GM19324 (cell line): ENCODE data around the gene TRAPPC5.
A peak's percentile ranks its signal among the peaks of the same experiment; 100 is the strongest.

Experiments
- ATAC-seq: cut with Tn5 transposase; IDR thresholded peaks from one replicate; pipeline ENCODE4 v1.9.1; 2021; ENCODE audit warnings: mild to moderate bottlenecking, moderate library complexity; ENCODE audit not compliant: unreplicated experiment, low FRiP score

Gene TRAPPC5

DNA sequence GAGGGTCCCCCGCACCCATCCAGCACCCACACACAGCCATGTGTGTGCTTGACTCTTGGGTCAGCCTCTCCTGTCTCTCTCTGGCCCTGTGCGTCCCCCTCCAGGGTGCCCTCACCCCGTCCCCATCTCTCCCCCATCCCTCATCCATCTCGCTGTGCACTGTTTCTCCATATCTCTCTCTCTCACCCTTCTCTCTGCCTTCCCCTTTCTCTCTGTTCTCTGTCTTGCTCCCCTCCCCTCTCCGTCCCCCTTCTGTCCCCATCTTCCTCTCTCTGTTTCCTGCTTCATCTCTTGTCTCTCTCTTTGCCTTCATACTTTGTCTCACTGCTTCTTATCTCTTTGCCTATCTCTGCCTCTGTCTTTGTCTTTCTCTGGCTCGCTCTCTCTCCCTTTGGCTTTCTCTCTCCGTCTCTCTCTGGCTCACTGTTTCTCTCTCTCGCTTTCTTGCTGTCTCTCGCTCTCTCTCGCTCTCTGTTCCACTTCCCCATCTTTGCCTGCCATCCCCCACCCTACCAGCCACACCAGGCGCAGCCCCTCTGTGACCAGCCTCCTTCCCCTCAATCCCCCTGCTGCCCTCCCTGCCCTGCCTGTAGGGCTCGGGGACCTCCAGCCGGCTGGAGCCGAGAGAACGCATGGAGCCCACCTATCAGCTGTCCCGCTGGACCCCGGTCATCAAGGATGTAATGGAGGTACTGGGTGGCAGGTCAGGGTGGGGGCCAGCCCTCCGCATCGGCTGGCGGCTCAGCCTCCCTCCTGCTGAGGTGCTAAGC, 34.8 kb upstream of the TRAPPC5 start:
- no peak for ATAC-seq

DNA sequence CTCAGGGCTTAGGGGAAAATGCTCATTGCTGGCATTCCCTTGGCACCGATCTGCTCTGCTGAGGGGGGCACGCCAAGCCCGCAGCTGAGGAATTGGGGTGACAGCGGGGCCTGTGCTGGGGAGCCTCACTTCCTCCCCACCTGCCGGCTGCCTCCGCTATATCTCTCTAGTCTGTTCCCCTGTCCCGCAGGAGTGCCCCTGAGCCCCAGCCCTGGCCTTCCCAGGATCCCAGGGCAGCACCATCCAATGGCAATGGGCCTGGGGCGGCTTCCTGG, 34.3 kb upstream of the TRAPPC5 start:
- ATAC-seq, result no peak

DNA sequence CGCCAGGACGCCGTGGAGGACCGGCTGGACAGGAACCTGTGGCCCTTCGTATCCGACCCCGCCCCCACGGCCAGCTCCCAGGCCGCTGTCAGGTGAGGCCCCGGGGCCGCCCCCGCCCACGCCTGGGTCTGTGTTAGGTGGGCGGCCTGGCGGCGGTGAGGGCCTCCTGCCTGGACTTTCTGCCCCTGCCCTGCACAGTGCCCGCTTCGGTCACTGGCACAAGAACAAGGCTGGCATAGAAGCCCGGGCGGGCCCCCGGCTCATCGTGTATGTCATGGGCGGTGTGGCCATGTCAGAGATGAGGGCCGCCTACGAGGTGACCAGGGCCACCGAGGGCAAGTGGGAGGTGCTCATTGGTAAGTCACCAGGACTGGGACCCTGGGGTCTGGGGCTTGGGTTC, 33.5 kb upstream of the TRAPPC5 start:
- ATAC-seq, result no peak

DNA sequence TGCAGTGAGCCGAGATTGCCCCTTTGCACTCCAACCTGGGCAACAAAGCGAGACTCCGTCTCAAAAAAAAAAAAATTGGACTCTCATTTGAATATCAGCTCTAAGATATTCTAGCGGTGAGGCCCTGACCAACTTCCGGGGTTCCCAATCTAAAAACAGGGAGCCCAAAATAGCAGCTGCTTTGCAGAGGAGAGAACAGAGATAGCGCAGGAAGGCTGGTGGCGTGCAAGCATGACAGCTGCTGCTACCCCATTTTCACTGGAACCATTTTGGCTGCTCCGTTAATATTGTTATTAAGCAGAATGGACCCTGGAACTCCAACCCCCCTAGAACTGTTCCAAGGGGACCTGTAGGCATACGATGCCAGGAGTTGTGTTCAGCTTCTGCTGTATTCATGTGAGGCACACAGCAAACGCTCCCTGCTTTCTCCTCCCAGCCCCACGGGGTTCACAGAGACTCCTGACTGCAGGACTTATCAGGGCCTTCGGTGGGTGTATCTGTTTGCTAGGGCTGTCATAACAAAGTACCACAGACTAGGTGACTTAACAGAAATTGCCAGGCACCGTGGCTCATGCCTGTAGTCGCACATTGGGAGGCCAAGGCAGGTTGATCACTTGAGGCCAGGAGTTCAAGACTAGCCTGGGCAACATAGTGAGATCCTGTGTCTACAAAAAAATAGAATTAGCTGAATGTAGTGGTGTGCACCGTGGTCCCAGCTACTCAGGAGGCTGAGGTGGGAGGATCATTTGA, 32.2 kb upstream of the TRAPPC5 start:
- ATAC-seq, result no peak

DNA sequence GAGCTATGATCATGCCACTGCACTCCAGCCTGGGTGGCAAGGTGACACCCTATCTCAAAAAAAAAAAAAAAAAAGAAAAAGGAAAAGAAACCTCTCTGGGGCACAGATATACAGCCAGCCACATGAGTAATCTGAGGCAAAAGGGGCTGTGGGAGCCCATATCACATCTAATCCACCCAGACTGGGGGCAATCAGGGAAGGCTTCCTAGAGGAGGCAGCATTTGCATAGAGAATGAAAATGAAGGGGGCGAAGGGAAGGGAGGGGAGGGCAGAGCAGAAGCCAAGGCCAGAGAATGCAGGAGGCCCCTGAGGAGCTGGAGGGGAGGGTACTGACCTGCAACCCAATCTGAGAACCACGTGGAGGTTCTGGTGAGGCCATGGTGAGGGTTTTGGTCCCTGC, 30.5 kb upstream of the TRAPPC5 start:
- no peak for ATAC-seq

DNA sequence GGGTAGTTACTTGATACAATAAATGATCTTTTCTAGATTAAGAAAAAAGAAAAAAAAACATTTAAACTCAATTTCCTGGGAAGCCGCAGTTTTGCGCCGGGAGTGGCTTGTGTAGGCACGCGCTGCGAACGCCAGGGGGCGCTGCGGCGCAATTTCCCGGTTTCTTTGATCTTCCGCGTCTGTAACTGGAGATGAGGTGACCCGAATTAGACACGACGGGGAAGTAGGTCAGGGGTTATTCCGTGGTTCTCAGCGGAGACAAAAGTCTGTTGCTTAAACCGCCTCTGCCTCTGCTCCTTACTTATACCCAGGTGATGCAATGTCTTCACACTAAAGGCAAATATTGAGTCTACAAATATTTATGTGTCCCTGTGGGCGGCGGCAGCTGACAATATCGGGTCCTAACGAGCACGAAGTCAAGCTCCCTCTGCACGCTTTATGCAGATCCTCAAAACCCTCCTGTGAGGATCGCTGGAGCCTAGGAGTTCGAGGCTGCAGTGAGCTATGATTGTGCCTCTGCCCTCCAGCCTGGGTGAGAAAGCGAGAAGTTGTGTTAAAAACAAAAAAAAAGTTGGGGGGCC, 28.5 kb upstream of the TRAPPC5 start:
- peak; percentile 56 for ATAC-seq

DNA sequence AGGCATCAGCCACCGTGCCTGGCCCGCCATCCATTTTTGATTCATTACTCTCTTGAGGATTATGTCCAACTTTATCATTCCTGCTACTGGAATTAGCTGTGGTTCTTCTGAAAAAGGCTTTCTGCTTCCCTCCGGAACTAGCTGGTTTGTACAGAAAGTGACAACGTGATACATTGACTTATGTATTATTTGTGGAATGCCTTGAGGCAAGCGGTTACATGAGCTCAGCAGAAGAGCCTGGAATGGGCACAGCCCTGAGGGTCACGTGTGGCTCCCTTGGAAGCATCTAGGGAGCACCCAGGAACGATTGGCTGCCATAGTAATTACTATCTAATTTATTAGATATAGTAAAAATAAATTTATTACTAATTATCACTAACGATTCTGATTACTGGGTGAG, 26.2 kb upstream of the TRAPPC5 start:
- ATAC-seq, result no peak

DNA sequence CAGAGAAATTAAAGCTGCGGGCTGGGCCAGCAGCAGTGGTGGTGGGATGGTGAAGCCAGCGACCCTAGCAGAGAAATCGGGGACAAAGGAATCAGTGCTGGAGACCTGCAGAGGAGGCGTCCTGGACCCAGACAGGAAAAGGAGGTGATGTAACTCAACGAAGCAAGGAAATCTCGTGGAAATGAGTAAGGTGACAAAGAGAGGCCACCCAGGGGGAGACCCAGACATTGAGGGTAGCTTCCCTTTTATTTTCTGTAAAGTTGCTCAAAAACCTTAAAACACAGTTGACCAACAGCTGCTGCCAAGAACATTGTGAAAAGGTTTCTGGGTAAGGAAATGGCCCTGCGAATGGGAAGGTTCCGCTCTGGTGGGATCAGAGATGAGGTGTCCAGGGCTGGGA, 25.1 kb upstream of the TRAPPC5 start:
- ATAC-seq, result no peak

DNA sequence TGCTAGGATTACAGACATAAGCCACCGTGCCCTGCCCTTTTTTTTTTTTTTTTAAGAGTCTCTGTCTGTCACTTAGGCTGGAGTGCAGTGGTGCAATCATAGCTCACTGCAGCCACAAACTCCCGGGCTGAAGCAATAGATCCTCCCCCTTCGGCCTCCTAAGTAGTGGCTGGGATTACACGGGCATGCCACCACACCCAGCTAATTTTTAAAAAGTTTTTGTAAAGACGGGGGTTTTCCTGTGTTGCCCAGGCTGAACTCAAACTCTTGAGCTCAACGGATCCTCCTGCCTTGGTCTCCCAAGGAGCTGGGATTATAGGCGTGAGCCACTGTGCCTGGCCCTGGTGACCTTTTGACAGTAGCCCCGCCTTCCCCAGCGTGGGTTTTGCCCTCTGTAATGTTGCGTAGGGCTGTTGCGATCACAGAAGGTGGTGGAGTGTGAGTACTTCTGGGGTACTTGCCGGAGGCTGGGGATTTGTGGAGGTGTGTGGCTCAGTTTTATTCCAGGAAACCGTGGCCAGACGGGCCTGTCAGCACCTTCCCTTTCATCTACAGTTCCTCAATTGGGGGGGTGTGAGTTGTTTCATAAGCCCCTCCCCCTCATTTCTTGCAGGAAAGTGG, 23.4 kb upstream of the TRAPPC5 start:
- ATAC-seq, result no peak

DNA sequence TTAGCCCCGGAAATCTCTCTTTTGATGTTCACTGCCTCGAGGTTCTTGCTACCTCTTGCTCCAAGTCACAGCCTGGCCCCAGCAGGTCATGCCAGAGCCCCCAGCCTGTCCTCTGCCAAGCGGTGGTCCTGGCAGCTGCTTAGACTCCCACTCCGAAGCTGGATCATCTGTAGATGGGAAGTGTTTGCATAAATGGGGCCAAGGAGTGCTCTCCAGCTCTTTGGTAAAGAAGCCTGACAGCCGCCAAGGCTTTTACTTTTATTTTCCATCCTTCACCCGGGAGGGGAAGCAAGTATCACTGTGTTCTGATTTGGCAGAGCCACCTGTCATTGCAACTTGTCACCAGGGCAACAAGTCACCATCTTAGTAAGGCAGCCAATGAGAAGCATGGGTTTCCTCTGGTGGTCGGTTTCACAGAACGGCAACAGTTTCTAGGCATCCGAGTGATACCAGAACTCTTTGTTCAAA, 22.4 kb upstream of the TRAPPC5 start:
- ATAC-seq, result no peak

DNA sequence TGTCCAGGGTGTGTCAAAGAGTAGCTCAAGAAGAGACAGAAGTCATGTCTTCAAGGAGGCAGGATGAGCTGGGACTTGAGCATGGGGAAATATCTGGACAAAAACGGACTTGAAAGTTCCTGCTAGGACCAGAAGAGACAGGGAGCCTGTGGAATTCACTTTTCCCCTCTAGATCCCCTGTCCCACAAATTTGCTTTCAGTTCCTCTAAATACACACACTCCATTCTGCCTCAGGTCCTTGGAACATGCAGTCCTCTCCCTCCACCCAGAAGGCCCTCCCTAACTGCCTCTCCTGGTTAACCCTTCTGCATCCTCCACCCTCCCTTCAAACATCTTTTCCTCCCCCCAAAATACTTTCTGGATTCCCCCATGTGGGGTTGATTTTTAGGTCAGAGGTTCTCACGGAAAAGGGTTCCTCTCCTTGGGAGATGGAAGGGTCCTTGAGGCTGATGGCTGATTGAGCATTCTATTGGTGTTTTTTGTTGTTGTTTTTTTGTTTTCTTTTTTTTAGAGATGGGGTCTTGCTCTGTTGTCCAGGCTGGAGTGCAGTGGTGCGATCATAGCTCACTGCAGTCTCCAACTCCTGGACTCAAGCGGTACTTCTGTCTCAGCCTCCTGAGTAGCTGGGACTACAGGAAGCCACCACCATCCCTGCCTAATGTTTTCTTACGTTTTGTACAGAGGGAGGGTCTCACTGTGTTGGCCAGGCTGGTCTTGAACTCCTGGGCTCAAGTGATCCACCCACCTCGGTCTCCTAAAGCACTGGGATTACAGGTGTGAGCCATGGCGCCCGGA, 18.7 kb upstream of the TRAPPC5 start:
- no peak for ATAC-seq

DNA sequence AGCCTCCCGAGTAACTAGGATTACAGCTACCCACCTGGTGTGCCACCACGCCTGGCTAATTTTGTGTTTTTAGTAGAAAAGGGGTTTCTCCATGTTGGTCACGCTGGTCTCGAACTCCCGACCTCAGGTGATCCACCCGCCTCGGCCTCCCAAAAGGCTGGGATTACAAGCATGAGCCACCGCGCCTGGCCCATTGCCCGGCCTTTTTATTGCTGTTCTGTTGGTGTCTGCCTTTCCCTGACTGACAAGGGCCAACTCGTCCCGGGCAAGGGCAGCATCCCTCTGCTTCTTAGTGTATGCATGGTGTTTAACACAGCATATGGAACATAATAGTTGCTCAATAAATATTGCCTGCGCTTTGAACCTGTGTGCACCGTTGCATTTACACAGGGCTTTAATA, 18.0 kb upstream of the TRAPPC5 start:
- ATAC-seq, result no peak

DNA sequence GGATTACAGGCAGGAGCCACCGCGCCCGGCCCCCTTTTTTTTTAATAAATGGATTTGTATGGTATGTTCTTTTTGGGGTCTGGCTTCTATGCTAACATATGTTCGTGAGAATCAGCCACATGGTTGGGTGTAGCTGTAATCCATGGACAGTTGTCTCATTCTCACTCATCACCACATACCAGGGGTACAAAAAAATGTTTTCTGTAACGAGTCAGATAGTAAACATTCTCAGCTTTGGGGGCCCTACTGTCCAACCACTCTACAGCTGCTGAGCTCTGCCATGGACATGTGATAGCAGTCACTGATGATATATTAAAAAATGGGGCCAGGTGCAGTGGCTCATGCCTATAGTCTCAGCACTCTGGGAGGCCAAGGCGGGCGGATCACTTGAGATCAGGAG, 16.9 kb upstream of the TRAPPC5 start:
- no peak for ATAC-seq

DNA sequence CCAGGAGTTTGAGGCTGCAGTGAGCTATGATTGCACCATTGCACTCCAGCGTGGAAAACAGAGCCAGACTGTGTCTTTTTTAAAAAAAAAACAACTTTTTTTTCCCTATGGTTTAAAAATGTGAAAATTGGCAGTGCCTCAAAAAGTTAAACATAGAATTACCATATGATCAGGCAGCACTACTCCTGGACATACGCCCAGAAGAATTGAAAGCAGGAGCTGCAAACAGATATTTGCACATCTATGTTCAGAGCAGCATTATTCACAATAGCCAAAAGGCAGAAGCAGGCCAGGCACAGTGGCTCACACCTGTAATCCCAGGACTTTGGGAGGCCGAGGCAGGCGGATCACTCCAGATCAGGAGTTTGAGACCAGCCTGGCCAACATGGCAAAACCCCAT, 15.6 kb upstream of the TRAPPC5 start:
- ATAC-seq, result no peak

DNA sequence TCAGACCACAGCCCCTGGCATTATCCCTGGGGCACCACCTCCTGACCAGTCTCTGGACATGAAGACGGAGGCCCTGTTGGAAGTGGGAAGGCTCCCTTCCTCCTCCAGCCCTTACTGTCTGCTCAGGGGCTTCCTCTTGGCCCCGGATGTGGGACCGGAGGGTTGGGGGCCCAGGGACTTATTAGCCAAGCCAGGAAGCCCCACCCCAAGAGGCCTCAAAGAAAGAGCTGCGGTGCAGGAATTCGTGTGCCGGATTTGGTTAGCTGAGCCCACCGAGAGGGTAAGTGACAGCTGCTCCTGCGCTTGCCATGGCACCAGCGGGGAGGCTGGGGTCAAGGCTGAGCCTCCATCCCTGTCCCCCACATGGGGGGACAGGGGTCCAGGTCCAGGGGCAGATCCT, 11.8 kb upstream of the TRAPPC5 start, which contains the start of gene RETN:
Gene RETN, plus strand, starts transcription at position 208 of the 400 bp plus-strand sequence. CDS start 278 bp downstream, outside the sequence.
- ATAC-seq, result no peak

DNA sequence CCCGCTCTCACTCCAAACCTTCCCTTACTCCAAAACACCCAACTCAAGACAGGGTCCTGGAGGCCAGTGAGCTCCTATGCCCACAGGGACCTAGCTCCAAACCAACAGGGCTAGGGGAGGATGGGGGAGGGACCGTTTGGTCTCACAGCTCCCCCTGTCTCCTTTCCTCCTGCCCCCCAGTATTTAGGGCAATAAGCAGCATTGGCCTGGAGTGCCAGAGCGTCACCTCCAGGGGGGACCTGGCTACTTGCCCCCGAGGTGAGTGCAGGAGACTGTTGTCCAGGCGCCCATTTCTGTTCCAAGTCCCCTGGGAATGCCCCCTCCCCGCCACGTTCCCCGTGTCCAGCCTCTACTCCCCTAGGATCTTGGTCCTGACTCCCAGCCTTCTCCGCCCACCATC, 11.0 kb upstream of the TRAPPC5 start:
- no peak for ATAC-seq

DNA sequence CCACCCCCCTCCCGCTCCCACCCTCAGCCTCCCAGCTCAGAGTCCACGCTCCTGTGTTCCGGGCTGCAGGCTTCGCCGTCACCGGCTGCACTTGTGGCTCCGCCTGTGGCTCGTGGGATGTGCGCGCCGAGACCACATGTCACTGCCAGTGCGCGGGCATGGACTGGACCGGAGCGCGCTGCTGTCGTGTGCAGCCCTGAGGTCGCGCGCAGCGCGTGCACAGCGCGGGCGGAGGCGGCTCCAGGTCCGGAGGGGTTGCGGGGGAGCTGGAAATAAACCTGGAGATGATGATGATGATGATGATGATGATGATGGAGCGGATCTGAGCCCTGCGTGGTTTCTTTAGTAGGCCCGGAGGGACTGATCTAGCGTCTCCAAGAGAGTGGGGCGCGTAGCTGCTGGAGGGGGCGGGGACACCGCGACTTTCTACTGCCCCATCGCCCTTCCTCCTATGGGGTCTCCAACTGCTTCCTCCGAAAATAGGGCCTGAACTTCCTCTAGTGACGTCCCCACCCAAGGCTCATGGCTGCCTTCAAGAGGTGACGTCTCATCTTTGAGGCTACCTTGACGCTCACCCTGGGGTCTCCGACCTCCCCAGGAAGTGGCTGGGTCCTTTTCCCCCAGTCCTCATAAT, 10.4 kb upstream of the TRAPPC5 start:
- no peak for ATAC-seq

DNA sequence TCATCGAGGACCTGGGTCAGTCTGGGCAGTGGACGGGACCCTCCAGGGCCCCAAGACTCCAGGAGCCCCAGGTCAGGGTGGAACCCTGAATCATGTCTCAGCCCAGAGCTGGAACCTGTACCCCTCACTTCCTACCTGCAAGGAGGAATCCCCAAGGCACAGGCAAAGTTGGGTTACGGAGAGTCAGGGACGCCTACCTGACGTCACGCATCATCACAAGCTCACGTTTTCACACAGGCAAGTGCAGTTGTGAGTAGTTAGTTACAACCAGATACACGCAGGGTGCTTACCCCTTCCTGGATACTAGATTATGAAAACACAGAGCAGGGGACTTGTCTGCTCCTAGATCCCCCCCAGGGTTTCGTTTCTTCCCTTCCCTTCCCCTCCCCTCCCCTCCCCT, 9.8 kb upstream of the TRAPPC5 start:
- ATAC-seq, result no peak

DNA sequence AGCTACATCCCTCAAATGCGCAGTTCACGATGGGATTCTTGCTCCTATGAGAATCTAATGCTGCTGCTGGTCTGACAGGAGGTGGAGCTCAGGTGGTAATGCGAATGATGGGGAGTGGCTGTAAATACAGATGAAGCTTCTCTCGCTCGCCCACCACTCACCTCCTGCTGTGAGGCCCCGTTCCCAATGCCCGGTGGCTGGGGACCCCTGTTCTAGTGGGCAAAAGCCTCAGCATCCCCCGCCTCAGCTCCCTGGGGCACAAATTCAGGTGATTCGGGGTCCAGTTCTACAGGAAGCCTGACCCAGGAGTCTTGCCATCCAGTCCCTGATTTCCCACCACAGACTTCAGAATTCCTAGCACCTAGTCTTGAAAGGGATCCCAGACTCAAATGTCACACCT, 8.1 kb upstream of the TRAPPC5 start:
- ATAC-seq, result no peak
